SH-SY5Y (cell line): ENCODE data around the gene FAM83C.

Experiments
- GATA2 ChIP-seq: IDR thresholded peaks from 2 replicates; pipeline ENCODE4 v1.6.1; 2011; ENCODE audit warnings: mild to moderate bottlenecking, low read depth, low read length
- GATA3 ChIP-seq: IDR thresholded peaks from 2 replicates; pipeline ENCODE4 v1.6.1; 2011; ENCODE audit warnings: low read depth, mild to moderate bottlenecking, low read length, moderate library complexity

Gene FAM83C

GRCh38 chr20:35294293-35294685 is 2.1 kb upstream of the FAM83C start:
- TF ChIP-seq GATA2, result no peak
- no peak for TF ChIP-seq GATA3

- TF ChIP-seq GATA2 (no peak), GATA3 (no peak)
These were observed 1.4 kb upstream of the FAM83C start for GRCh38 chr20:35293303-35294292.

- TF ChIP-seq GATA3 (no peak), GATA2 (no peak)
These were observed 470 bp upstream of the FAM83C start for GRCh38 chr20:35292504-35293285.

GRCh38 chr20:35290887-35291417 is 1.3 kb downstream of the FAM83C start:
- TF ChIP-seq GATA2, result no peak
- TF ChIP-seq GATA3, result no peak

DNA sequence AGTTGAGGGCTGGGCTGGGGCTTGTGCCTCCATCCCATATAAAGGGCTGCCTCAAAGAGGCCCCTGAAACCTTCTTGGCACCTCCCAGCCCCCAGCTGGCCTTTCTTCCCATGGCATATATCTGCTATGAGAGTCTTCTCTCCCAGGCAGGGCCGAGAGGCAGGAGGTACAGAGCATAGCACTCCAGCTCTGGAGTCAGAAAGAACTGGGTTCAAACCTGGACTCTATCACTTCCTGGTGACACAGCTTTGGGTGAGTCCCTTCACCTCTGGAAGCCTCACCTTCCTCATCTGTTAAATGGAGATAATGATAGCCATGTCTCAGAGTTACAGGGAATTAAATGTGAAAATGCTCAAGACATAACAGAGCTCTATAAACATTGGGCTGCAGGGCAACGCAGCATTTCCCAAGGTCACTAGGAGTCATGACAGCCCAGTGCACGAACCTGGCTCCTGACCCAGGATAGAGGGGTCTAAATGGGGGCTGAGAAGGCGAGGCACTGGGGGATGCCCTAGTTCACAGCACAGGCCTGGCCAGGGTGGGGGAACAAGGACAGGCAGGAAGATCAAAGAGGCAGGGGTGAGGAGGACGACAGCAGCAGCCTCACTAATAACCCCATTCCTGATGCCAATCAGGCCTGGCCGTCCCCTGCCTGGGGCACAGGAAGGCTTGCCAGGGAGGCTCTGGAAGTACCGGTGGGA is 1.9 kb downstream of the FAM83C start:
- TF ChIP-seq GATA2 (peak; percentile 89), GATA3 (no peak)

DNA sequence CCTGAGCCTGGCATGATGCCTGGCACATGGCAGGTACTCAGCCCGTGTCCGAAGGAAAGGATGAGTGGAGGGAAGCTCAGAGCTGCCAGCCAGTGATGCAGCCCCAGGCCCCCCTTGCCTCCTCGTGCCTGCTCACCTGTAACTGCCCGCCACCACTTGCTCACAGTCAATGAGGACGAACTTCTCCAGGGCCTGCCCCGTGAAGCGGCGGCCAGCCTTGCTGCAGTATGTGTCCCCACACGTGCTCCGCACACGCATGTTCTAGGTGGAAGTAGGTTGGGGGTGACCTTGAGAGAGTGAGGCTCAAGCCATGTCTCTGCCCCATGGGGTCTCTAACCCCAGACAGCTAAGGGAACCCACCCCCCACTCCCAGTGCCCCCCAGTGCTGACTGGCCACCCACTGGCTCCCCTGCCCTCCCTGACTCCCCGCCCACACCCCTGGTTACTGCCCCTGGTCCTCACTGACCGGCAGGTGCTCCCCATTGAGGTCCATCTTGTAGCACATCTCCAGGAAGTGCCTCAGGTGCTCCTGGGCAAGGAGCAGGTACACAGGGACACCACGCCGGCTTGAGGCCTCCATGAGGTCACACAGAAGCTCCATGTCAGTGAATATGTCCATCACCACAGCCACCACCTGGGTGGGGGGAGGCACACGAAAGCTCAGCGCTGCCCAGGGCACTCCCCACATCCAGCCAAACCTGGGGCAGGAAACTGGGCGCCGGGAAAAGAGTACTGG is 3.7 kb downstream of the FAM83C start:
- TF ChIP-seq GATA3 (no peak), GATA2 (no peak)

GRCh38 chr20:35287509-35288324 is 4.5 kb downstream of the FAM83C start:
- no peak for TF ChIP-seq GATA3
- TF ChIP-seq GATA2, result no peak

DNA sequence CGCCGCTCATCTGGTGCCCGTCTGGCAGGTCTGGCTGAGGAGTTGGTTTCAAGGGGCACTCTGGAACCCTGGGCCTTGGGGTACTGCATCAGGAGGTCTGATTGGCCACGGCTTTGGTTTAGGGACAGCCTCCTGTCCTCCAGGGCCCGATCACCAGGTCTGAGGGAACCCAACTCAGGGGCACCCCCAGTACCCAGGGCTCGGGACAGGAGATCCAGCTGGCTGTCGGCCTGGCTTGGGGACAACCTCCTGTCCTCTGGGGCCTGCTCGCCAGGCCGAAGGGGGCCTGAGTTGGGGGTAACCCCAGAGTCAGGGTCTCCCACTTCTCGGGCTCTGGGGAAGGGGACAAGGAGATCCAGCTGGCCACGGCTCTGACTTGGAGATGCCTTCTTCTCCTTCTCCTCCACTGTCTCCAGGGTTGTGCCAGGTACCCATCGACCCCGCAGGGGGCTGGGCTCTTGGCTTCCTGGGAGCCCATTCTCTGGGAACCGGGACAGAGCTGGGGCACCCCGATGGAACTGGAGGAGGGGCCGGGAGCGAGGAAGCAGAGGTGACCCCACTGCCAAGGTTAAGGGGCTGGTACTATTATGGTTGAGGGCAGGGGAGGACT is 5.2 kb downstream of the FAM83C start:
- TF ChIP-seq GATA3, result no peak
- TF ChIP-seq GATA2, result no peak

GRCh38 chr20:35286077-35286898 is 5.9 kb downstream of the FAM83C start:
- no peak for TF ChIP-seq GATA2
- no peak for TF ChIP-seq GATA3

- TF ChIP-seq GATA3 (no peak), GATA2 (no peak)
These were observed 6.5 kb downstream of the FAM83C start for GRCh38 chr20:35285806-35286076.

- no peak for TF ChIP-seq GATA3
- no peak for TF ChIP-seq GATA2
These were observed 7.0 kb downstream of the FAM83C start for GRCh38 chr20:35284992-35285805.
